Measurements from ENCODE around the gene HYDIN.

HYDIN gene

GRCh38 chr16:71254832-71255525, 24.5 kb upstream of the HYDIN start:
- no peaks in the 10 kb centered on the region for H3K9me3 ChIP-seq
- no peak overlapping the region for H3K27ac ChIP-seq
- no peaks in the 10 kb centered on the region for H3K4me1 ChIP-seq (ENCODE audit: control insufficient read depth in 1 of 2, insufficient read depth in 1 of 2, low read depth in 1 of 2, low read length in 1 of 2)
- no peak for TF ChIP-seq CTCF (IDR thresholded peaks at IDR 0.05)
- no peak overlapping the region for H3K4me3 ChIP-seq (ENCODE audit: low read depth in 1 of 2, low read length in 1 of 2)
- peaks cover 9% of the 10 kb centered on the region for H3K27me3 ChIP-seq
- no peaks in the 10 kb centered on the region for H3K36me3 ChIP-seq

GRCh38 chr16:71250461-71251235, 20.1 kb upstream of the HYDIN start:
- Histone ChIP-seq H3K9me3 (no peaks in the 10 kb centered on the region), H3K36me3 (no peaks in the 10 kb centered on the region), H3K27me3 (no peaks in the 10 kb centered on the region), H3K4me1 (ENCODE audit: control insufficient read depth in 1 of 2, insufficient read depth in 1 of 2, low read depth in 1 of 2, low read length in 1 of 2) (no peaks in the 10 kb centered on the region), H3K27ac (no peak overlapping the region), H3K4me3 (ENCODE audit: low read depth in 1 of 2, low read length in 1 of 2) (no peak overlapping the region)
- no peak for TF ChIP-seq CTCF (IDR thresholded peaks at IDR 0.05)

GRCh38 chr16:71249399-71249798, 18.9 kb upstream of the HYDIN start:
- Histone ChIP-seq H3K27me3 (no peaks in the 10 kb centered on the region), H3K27ac (no peak overlapping the region), H3K9me3 (no peaks in the 10 kb centered on the region), H3K36me3 (no peaks in the 10 kb centered on the region), H3K4me3 (ENCODE audit: low read depth in 1 of 2, low read length in 1 of 2) (no peak overlapping the region), H3K4me1 (ENCODE audit: control insufficient read depth in 1 of 2, insufficient read depth in 1 of 2, low read depth in 1 of 2, low read length in 1 of 2) (no peaks in the 10 kb centered on the region)
- TF ChIP-seq CTCF (IDR thresholded peaks at IDR 0.05): no peak

- Histone ChIP-seq H3K4me3 (ENCODE audit: low read depth in 1 of 2, low read length in 1 of 2) (no peak overlapping the region), H3K27ac (no peak overlapping the region), H3K9me3 (no peaks in the 10 kb centered on the region), H3K4me1 (ENCODE audit: control insufficient read depth in 1 of 2, insufficient read depth in 1 of 2, low read depth in 1 of 2, low read length in 1 of 2) (no peaks in the 10 kb centered on the region), H3K27me3 (no peaks in the 10 kb centered on the region), H3K36me3 (no peaks in the 10 kb centered on the region)
- no peak for TF ChIP-seq CTCF (IDR thresholded peaks at IDR 0.05)
Observed at GRCh38 chr16:71247478-71247877, 17.0 kb upstream of the HYDIN start.

GRCh38 chr16:71246309-71246708, 15.8 kb upstream of the HYDIN start:
- H3K4me3 ChIP-seq (ENCODE audit: low read depth in 1 of 2, low read length in 1 of 2): no peak overlapping the region
- TF ChIP-seq CTCF (IDR thresholded peaks at IDR 0.05): no peak
- no peaks in the 10 kb centered on the region for H3K4me1 ChIP-seq (ENCODE audit: control insufficient read depth in 1 of 2, insufficient read depth in 1 of 2, low read depth in 1 of 2, low read length in 1 of 2)
- no peak overlapping the region for H3K27ac ChIP-seq
- H3K36me3 ChIP-seq: no peaks in the 10 kb centered on the region
- H3K9me3 ChIP-seq: no peaks in the 10 kb centered on the region
- no peaks in the 10 kb centered on the region for H3K27me3 ChIP-seq
